CD14-positive monocyte (primary cell): ENCODE results near the gene GPN1. TPM values are rescaled to one million over a fixed set of nuclear protein-coding genes. Genes with fewer than 3 reads are reported as not detected.

ENCODE experiments used
- DNase-seq, 3 donors: peaks; one replicate each; pipeline ENCODE4 v3.0.0-alpha.2; 2011 to 2022
- H2AFZ ChIP-seq: 2 replicates; pipeline ENCODE4 v1.6.0; 2012; ENCODE audit warnings: mild to moderate bottlenecking, low read depth, low read length, inconsistent platforms; ENCODE audit not compliant: insufficient read depth, poor library complexity, severe bottlenecking
- H3K27ac ChIP-seq, 2 donors: 1 replicate in 1 of 2; 2 replicates in 1 of 2; pipeline ENCODE4 v1.5.1; 2012 to 2013; ENCODE audit warnings: low read length in 2 of 2, control low read depth in 1 of 2, inconsistent platforms in 1 of 2, low read depth in 1 of 2, mild to moderate bottlenecking in 1 of 2
- H3K27me3 ChIP-seq, 2 donors: one replicate each; pipeline versions ENCODE4 v1.6.0 to v1.6.1; 2011 to 2013; ENCODE audit warnings: low read length in 2 of 2; ENCODE audit not compliant: control insufficient read depth in 2 of 2, insufficient read depth in 2 of 2
- H3K36me3 ChIP-seq, 2 donors: replicated peaks in 1 of 2; 1 replicate in 1 of 2; 2 replicates in 1 of 2; pipeline versions ENCODE4 v1.5.1 to v1.6.1; 2012 to 2013; ENCODE audit warnings: low read length in 2 of 2, control low read depth in 1 of 2, inconsistent platforms in 1 of 2, mild to moderate bottlenecking in 1 of 2; ENCODE audit not compliant: insufficient read depth in 2 of 2, control insufficient read depth in 1 of 2
- H3K4me1 ChIP-seq, 2 donors: 1 replicate in 1 of 2; 2 replicates in 1 of 2; pipeline versions ENCODE4 v1.5.1 to v1.6.1; 2012 to 2013; ENCODE audit warnings: low read length in 2 of 2, control low read depth in 1 of 2, inconsistent platforms in 1 of 2, mild to moderate bottlenecking in 1 of 2, moderate library complexity in 1 of 2; ENCODE audit not compliant: insufficient read depth in 2 of 2, control insufficient read depth in 1 of 2
- H3K4me2 ChIP-seq: replicated peaks from 2 replicates; pipeline ENCODE3; 2012; ENCODE audit warnings: low read length, moderate library complexity, mild to moderate bottlenecking; ENCODE audit not compliant: poor library complexity, severe bottlenecking; ENCODE audit errors: extremely low read depth
- H3K4me3 ChIP-seq, 3 experiments: fragments of 200-600 bp in 1 of 3; sonication (generic) in 1 of 3; replicated peaks in 1 of 3; 1 replicate in 2 of 3; 2 replicates in 1 of 3; pipeline ENCODE4 v1.5.1; 2011 to 2013; ENCODE audit warnings: low read length in 3 of 3, mild to moderate bottlenecking in 3 of 3, control low read depth in 2 of 3, low read depth in 2 of 3, inconsistent platforms in 1 of 3, moderate library complexity in 1 of 3
- H3K79me2 ChIP-seq: 2 replicates; pipeline ENCODE4 v1.6.0; 2012; ENCODE audit warnings: mild to moderate bottlenecking, control low read depth, inconsistent platforms, low read length, moderate library complexity; ENCODE audit not compliant: insufficient read depth
- H3K9ac ChIP-seq: 2 replicates; pipeline ENCODE4 v1.6.0; 2017; ENCODE audit warnings: low read length, mild to moderate bottlenecking; ENCODE audit not compliant: insufficient read depth, poor library complexity, severe bottlenecking
- H3K9me3 ChIP-seq, 2 donors: replicated peaks in 1 of 2; 1 replicate in 1 of 2; 2 replicates in 1 of 2; pipeline versions ENCODE4 v1.5.1 to v1.6.1; 2012 to 2013; ENCODE audit warnings: low read length in 2 of 2, control low read depth in 1 of 2; ENCODE audit not compliant: control insufficient read depth in 1 of 2, insufficient read depth in 1 of 2
- H4K20me1 ChIP-seq: 2 replicates; pipeline ENCODE4 v1.6.0; 2012; ENCODE audit warnings: mild to moderate bottlenecking, low read length, control low read depth, moderate library complexity; ENCODE audit not compliant: insufficient read depth
- H3K27ac Mint-ChIP-seq, 7 donors: one replicate each; pipeline ENCODE4 v1.8.0; 2020; ENCODE audit warnings: mild to moderate bottlenecking in 7 of 7, mixed read lengths in 7 of 7, moderate library complexity in 6 of 7, inconsistent platforms in 2 of 7
- H3K27me3 Mint-ChIP-seq, 3 donors: one replicate each; pipeline ENCODE4 v1.8.0; 2021 to 2022; ENCODE audit warnings: low read depth in 3 of 3, mild to moderate bottlenecking in 3 of 3, mixed read lengths in 3 of 3, moderate library complexity in 3 of 3, inconsistent platforms in 1 of 3
- H3K36me3 Mint-ChIP-seq, 2 donors: one replicate each; pipeline ENCODE4 v1.8.0; 2020; ENCODE audit warnings: mixed read lengths in 2 of 2, inconsistent platforms in 1 of 2, mild to moderate bottlenecking in 1 of 2
- H3K4me1 Mint-ChIP-seq: one replicate; pipeline ENCODE4 v1.8.0; 2020; ENCODE audit warnings: mild to moderate bottlenecking, mixed read lengths
- H3K4me3 Mint-ChIP-seq, 2 donors: one replicate each; pipeline ENCODE4 v1.8.0; 2020; ENCODE audit warnings: mild to moderate bottlenecking in 2 of 2, mixed read lengths in 2 of 2, moderate library complexity in 1 of 2
- H3K9me3 Mint-ChIP-seq, 7 donors: one replicate each; pipeline ENCODE4 v1.8.0; 2020 to 2022; ENCODE audit warnings: mixed read lengths in 7 of 7, mild to moderate bottlenecking in 6 of 7, moderate library complexity in 6 of 7, inconsistent platforms in 2 of 7
- WGBS: methylation state at CpG from one replicate; pipeline ENCODE4 v1.1.5; 2013; ENCODE audit warnings: missing lambda C conversion rate; ENCODE audit not compliant: insufficient coverage; 5-methylcytosine and 5-hydroxymethylcytosine counted together
- intact Hi-C, 2 donors: fragments of 100-400 bp; cut with micrococcal nuclease; formaldehyde crosslinking; loops; one replicate each; pipeline versions ENCODE4 v1.15.0 to v1.15.1; 2023
- polyA plus RNA-seq, 3 donors: library from polyadenylated mRNA; depleted of rRNA in 1 of 3; unstranded in 2 of 3; stranded (reverse) in 1 of 3; fragments of 300-500 nt in 2 of 3; fragments of >200 nt in 1 of 3; fragmentation: Illumina TruSeq in 2 of 3; gene quantifications; 1 replicate in 2 of 3; 2 replicates in 1 of 3; pipeline ENCODE4 v1.2.3, GENCODE V29; 2012 to 2021
- TF ChIP-seq, protein P1 (sequence below): fragments of 200-600 bp; IDR thresholded peaks from one replicate; pipeline ENCODE4 v1.8.0; 2022; ENCODE audit warnings: antibody characterized with exemption, mild to moderate bottlenecking

Gene GPN1
- polyA plus RNA-seq, 3 donors: 16.1 to 49.8 (median 46.8) TPM

DNA sequence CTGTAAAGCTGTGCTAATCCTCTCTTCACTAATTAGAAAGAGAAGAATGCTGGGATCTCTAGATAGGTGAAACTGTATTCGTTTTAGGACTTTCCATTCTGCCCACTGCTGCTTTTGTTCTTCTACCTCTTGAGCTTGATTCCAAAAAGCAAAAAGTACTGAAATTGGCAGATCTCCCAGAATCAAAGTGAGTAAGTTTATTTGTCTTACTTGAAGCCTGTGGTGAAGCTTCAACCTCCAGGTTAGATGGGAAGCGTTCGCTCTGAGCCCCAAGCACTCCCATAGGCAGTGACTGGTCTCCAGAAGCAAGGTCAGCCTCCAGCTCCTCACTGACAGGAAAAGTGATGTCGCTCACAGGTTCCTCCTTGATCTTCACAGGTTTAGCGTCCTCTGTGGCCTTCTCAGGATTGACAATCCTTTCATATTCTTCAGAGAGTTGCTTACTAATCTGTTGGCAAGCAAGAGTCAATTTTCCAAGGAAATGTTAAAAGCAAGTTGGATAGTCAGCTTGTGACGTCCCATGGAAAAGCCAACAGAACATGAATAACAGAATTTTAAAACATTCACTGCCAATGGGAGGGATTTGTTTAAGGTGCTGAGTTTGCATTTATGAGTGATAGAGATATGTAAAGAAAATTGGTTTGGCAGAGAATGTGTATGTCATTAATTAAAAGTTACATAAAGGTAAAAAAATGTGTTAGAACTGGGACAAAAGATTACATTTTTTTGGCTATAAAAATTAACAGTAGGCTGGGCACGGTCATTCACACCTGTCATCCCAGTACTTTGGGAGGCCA is 26.5 kb downstream of the GPN1 start:
- Mint-ChIP-seq H3K4me1 (no peaks in the 10 kb centered on the region), H3K27me3 (no peaks in the 10 kb centered on the region), H3K4me3 (no peak overlapping the region), H3K27ac (no peak overlapping the region), H3K36me3 (peaks cover 76 to 82% of the 10 kb centered on the region in 2 donors), H3K9me3 (no peaks in the 10 kb centered on the region)
- Histone ChIP-seq H3K9me3 (no peaks in the 10 kb centered on the region), H2AFZ (no peak overlapping the region), H3K27ac (no peak overlapping the region), H3K79me2 (no peaks in the 10 kb centered on the region), H4K20me1 (no peaks in the 10 kb centered on the region), H3K4me3 (no peak overlapping the region), H3K4me2 (no peak overlapping the region), H3K36me3 (peaks cover 87 to 99% of the 10 kb centered on the region in 2 donors), H3K27me3 (no peaks in the 10 kb centered on the region), H3K9ac (no peak overlapping the region), H3K4me1 (no peaks in the 10 kb centered on the region)
- intact Hi-C loops: no loop called here
- TF ChIP-seq, protein P1, sequence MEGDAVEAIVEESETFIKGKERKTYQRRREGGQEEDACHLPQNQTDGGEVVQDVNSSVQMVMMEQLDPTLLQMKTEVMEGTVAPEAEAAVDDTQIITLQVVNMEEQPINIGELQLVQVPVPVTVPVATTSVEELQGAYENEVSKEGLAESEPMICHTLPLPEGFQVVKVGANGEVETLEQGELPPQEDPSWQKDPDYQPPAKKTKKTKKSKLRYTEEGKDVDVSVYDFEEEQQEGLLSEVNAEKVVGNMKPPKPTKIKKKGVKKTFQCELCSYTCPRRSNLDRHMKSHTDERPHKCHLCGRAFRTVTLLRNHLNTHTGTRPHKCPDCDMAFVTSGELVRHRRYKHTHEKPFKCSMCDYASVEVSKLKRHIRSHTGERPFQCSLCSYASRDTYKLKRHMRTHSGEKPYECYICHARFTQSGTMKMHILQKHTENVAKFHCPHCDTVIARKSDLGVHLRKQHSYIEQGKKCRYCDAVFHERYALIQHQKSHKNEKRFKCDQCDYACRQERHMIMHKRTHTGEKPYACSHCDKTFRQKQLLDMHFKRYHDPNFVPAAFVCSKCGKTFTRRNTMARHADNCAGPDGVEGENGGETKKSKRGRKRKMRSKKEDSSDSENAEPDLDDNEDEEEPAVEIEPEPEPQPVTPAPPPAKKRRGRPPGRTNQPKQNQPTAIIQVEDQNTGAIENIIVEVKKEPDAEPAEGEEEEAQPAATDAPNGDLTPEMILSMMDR: no peak
- no peak for DNase-seq
- 93% methylated on average over 3 of the region's 7 CpGs for WGBS

DNA sequence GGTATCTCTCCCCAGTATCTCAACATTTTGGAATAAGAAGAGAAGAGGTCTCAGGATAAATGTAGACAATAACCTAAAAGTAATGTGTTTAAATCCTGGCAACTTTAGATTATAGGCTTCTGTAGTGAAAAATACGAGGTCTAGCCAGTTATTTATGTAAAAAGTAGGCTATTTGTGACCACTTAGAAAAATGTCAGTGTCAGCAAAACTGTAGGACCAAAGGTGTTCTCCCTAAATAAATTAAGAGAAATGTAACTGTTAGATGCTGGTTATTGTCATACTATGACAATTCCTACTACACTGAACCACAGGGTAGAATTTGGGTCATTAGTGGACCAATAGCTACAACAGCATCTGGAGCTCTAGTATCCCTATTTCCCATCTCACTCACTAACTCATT is 32.5 kb downstream of the GPN1 start:
- WGBS: 100% methylated on average over 1 of the region's 1 CpG
- H4K20me1 ChIP-seq: no peaks in the 10 kb centered on the region
- H3K4me2 ChIP-seq: no peak overlapping the region
- Mint-ChIP-seq H3K27me3 (no peaks in the 10 kb centered on the region), H3K9me3 (no peaks in the 10 kb centered on the region), H3K4me1 (peaks cover 21% of the 10 kb centered on the region), H3K4me3 (no peak overlapping the region), H3K36me3 (peaks cover 44 to 48% of the 10 kb centered on the region in 2 donors), H3K27ac (no peak overlapping the region)
- H3K27ac ChIP-seq: no peak overlapping the region
- H3K9ac ChIP-seq: no peak overlapping the region
- no peak for DNase-seq
- peaks cover 45 to 59% of the 10 kb centered on the region in 2 donors for H3K36me3 ChIP-seq
- TF ChIP-seq, protein P1: no peak
- intact Hi-C loops: no loop called here
- H3K79me2 ChIP-seq: peaks cover 38% of the 10 kb centered on the region
- H3K4me3 ChIP-seq: no peak overlapping the region
- H3K9me3 ChIP-seq: no peaks in the 10 kb centered on the region
- no peak overlapping the region for H2AFZ ChIP-seq
- H3K27me3 ChIP-seq: no peaks in the 10 kb centered on the region
- peaks cover 20 to 22% of the 10 kb centered on the region in 2 donors for H3K4me1 ChIP-seq
